Endothelial cell (in vitro differentiated cells): ENCODE measurements around the gene RSRC1. TPM values are rescaled to one million over a fixed set of nuclear protein-coding genes. Genes with fewer than 3 reads are reported as not detected.

Experiments used
- DNase-seq: peaks from one replicate; pipeline ENCODE4 v3.0.0; 2021; ENCODE audit warnings: low spot score
- H3K27ac Mint-ChIP-seq: one replicate; pipeline ENCODE4 v1.8.0; 2021; ENCODE audit warnings: mixed read lengths, inconsistent platforms; ENCODE audit not compliant: unreplicated experiment
- H3K27me3 Mint-ChIP-seq: one replicate; pipeline ENCODE4 v1.8.0; 2021; ENCODE audit warnings: mild to moderate bottlenecking, moderate library complexity, mixed read lengths, inconsistent platforms; ENCODE audit not compliant: unreplicated experiment
- H3K36me3 Mint-ChIP-seq: one replicate; pipeline ENCODE4 v1.8.0; 2021; ENCODE audit warnings: mild to moderate bottlenecking, low read depth, mixed read lengths, inconsistent platforms; ENCODE audit not compliant: unreplicated experiment
- H3K4me1 Mint-ChIP-seq: one replicate; pipeline ENCODE4 v1.8.0; 2021; ENCODE audit warnings: mild to moderate bottlenecking, mixed read lengths, inconsistent platforms; ENCODE audit not compliant: unreplicated experiment
- H3K4me3 Mint-ChIP-seq: one replicate; pipeline ENCODE4 v1.8.0; 2021; ENCODE audit warnings: mild to moderate bottlenecking, mixed read lengths, inconsistent platforms; ENCODE audit not compliant: unreplicated experiment
- H3K9me3 Mint-ChIP-seq: one replicate; pipeline ENCODE4 v1.8.0; 2021; ENCODE audit warnings: mixed read lengths, inconsistent platforms; ENCODE audit not compliant: unreplicated experiment
- total RNA-seq: library from RNA; stranded (reverse); fragmentation: NEBNext Ultra II Directional; extraction: Animal tissue kit (Norgen Biotek cat#: 25700); gene quantifications from one replicate; pipeline ENCODE4 v1.2.1, GENCODE V29; 2021; ENCODE audit not compliant: unreplicated experiment
- TF ChIP-seq, protein P1 (sequence below): fragments of 200-600 bp; sonication (generic); IDR thresholded peaks from one replicate; pipeline ENCODE4 v1.5.0; 2021; ENCODE audit warnings: antibody characterized with exemption; ENCODE audit not compliant: unreplicated experiment

RSRC1 gene
- total RNA-seq, 1 donor from 2014 or later, result 24.7 TPM

DNA sequence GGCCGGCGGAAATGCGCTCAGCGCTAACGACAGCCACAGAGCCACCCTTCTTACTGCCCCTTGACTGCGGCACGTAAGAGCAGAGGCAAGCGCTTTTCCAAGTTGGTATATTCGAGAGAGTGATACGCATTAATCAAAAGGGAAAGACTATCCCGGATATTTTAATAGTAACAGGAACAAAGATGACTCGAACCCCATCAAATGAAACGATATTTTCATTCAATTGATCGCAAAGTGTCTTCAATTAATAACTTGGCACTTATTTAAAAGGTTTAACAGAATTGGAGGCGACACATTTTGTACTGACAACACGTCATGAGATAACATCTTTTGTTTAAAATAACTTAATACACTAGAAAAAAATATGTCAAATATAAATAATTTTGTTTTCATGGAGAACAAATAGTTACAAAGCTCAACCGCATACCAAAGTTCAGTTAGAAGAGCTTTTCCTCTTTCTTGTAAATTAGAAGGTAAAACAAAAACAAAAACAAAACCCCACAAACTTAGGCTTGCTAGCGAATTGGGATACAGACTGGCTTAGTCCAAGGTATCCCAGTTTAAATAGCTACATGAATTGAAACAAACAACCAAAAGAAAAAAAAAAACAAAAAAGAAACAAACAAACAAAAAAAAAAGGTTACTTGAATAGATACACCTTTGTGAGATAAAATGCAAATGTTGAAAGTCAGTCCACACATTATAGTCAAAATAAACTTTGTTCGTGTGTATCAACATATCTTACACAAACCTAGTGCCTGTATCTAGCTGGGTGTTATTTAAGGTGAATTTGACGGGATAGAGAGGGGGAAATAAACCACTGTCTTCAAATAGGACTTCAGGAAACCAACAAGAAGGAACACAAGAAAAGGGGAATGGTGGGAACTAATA is 13.8 kb upstream of the RSRC1 start:
- TF ChIP-seq, protein P1, sequence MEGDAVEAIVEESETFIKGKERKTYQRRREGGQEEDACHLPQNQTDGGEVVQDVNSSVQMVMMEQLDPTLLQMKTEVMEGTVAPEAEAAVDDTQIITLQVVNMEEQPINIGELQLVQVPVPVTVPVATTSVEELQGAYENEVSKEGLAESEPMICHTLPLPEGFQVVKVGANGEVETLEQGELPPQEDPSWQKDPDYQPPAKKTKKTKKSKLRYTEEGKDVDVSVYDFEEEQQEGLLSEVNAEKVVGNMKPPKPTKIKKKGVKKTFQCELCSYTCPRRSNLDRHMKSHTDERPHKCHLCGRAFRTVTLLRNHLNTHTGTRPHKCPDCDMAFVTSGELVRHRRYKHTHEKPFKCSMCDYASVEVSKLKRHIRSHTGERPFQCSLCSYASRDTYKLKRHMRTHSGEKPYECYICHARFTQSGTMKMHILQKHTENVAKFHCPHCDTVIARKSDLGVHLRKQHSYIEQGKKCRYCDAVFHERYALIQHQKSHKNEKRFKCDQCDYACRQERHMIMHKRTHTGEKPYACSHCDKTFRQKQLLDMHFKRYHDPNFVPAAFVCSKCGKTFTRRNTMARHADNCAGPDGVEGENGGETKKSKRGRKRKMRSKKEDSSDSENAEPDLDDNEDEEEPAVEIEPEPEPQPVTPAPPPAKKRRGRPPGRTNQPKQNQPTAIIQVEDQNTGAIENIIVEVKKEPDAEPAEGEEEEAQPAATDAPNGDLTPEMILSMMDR, result no peak
- no peak for DNase-seq
- no peaks in the 10 kb centered on the region for H3K36me3 Mint-ChIP-seq
- peak overlapping the region; percentile 25 for H3K4me3 Mint-ChIP-seq
- no peaks in the 10 kb centered on the region for H3K9me3 Mint-ChIP-seq
- H3K4me1 Mint-ChIP-seq, result peaks cover 6% of the 10 kb centered on the region
- H3K27me3 Mint-ChIP-seq, result peaks cover 15% of the 10 kb centered on the region
- H3K27ac Mint-ChIP-seq, result no peak overlapping the region

- Mint-ChIP-seq H3K4me3 (peak overlapping the region; percentile 89), H3K36me3 (no peaks in the 10 kb centered on the region), H3K27me3 (peaks cover 17% of the 10 kb centered on the region), H3K9me3 (no peaks in the 10 kb centered on the region), H3K4me1 (peaks cover 6% of the 10 kb centered on the region), H3K27ac (no peak overlapping the region)
- no peak for DNase-seq
- TF ChIP-seq, protein P1, result no peak
These were observed 12.8 kb upstream of the RSRC1 start for GRCh38 chr3:158097081-158097592.

DNA sequence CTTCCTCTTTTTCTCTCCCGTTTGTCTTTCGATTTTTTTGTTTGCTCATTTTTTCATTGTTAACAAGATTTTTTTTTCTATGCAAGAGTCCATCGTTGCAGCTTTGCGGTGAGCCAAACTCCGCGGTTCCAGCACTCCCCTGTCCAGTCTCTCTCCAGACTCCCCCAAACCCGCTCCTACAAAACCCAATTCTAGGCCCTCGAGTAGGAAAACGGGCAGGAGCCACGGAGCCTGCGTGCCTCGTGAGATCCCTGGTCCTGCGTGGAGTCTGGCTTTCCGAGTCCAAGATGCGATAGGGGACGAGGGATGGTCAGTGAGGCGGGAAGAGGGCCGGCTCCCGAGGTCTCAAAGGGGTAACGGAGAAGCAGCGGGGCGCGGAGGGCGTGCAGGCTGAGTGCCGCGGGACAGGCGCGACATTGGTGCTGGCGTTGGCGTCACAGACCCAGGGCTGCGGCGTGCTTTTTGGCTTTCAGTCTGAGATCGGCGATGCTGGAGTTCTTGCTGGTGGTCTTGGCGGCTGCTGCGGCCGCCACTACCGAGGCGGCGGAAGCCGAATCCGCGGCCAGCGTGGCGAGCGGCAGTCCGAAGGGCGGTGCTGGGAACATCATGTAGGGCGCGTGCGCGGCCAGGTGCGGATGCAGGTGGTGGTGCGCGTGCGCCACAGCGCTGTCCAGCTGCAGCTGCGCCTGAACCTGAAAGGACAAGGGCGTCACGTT is 12.1 kb upstream of the RSRC1 start:
- H3K27me3 Mint-ChIP-seq, result peaks cover 17% of the 10 kb centered on the region
- TF ChIP-seq, protein P1, result no peak
- H3K4me1 Mint-ChIP-seq, result peaks cover 8% of the 10 kb centered on the region
- no peak overlapping the region for H3K27ac Mint-ChIP-seq
- H3K4me3 Mint-ChIP-seq, result peak overlapping the region; percentile 89
- no peaks in the 10 kb centered on the region for H3K36me3 Mint-ChIP-seq
- no peaks in the 10 kb centered on the region for H3K9me3 Mint-ChIP-seq
- DNase-seq, result peak; percentile 83

- Mint-ChIP-seq H3K4me3 (peak overlapping the region; percentile 89), H3K4me1 (peaks cover 13% of the 10 kb centered on the region), H3K27me3 (peaks cover 17% of the 10 kb centered on the region), H3K27ac (no peak overlapping the region), H3K36me3 (no peaks in the 10 kb centered on the region), H3K9me3 (no peaks in the 10 kb centered on the region)
- TF ChIP-seq, protein P1, result no peak
- no peak for DNase-seq
These were observed 11.6 kb upstream of the RSRC1 start for GRCh38 chr3:158098309-158098639.
